Measurements from ENCODE around the gene PPP6R1. TPM values are rescaled to one million over a fixed set of nuclear protein-coding genes. Genes with fewer than 3 reads are reported as not detected.

The PPP6R1 gene
- total and polyA plus RNA-seq, 8 donors = 19.5 to 112 (median 50.8) TPM

- intact Hi-C loops (cut with DNase I; ENCODE audit: low total_unique reads) = no loop called here
- Histone ChIP-seq H3K36me3 (peaks cover 63 to 79% (median 76%) of the 10 kb centered on the region in 4 donors), H3K27ac (no peak overlapping the region), H3K4me1 (peaks cover 10 to 34% (median 33%) of the 10 kb centered on the region in 4 donors), H3K27me3 (no peaks in the 10 kb centered on the region), H3K9me3 (no peaks in the 10 kb centered on the region), H3K4me3 (no peak overlapping the region)
- DNase-seq = no peak
- WGBS, 5 donors = 93 to 100% (median 95%) methylated on average over 2 to 23 of the region's 23 CpGs
- TF ChIP-seq POLR2A (IDR thresholded peaks at IDR 0.05) = no peak
- TF ChIP-seq EP300 (IDR thresholded peaks at IDR 0.05) = no peak
- TF ChIP-seq, protein P1, sequence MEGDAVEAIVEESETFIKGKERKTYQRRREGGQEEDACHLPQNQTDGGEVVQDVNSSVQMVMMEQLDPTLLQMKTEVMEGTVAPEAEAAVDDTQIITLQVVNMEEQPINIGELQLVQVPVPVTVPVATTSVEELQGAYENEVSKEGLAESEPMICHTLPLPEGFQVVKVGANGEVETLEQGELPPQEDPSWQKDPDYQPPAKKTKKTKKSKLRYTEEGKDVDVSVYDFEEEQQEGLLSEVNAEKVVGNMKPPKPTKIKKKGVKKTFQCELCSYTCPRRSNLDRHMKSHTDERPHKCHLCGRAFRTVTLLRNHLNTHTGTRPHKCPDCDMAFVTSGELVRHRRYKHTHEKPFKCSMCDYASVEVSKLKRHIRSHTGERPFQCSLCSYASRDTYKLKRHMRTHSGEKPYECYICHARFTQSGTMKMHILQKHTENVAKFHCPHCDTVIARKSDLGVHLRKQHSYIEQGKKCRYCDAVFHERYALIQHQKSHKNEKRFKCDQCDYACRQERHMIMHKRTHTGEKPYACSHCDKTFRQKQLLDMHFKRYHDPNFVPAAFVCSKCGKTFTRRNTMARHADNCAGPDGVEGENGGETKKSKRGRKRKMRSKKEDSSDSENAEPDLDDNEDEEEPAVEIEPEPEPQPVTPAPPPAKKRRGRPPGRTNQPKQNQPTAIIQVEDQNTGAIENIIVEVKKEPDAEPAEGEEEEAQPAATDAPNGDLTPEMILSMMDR (IDR thresholded peaks at IDR 0.05) = no peak
- TF ChIP-seq POLR2AphosphoS5 (IDR thresholded peaks at IDR 0.05) = no peak
These were observed 13.4 kb downstream of the PPP6R1 start for GRCh38 chr19:55245236-55245904.

DNA sequence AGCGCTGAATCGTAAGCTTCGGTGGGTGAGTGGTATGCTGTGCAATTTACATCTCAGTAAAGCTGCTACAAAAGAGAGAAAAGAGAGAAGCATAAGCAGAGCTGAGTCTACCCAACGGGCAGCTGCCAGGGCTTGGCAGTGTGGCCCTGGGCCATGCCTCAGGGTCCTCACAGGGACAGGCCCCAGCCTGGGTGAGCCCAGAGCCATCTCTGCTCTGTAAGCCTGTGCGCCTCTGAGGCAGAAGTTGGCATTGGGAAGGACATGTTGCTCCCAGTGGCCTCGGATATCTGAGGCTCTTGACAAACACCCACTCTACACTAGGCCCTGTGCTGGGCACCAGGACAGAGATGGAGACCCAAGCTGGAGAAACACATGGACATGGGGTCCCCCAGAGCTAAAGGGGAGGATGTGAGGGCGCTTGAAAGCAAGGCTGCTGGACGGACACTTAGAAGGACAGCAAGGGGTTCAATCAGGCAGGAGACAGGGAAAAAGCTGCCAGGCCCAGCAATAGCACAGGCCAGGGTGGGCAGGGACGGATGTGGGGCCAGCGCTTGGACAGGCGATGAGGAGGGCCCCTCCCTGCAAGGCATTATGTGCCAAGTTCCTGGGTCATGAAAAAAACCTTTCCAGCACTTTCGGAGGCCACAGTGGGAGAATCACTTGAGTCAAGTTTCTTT lies 14.7 kb downstream of the PPP6R1 start:
- 87 to 91% (median 88%) methylated on average over 12 of the region's 12 CpGs for WGBS, 5 donors
- DNase-seq = no peak
- H3K36me3 ChIP-seq = peaks cover 74 to 83% (median 82%) of the 10 kb centered on the region in 4 donors

DNA sequence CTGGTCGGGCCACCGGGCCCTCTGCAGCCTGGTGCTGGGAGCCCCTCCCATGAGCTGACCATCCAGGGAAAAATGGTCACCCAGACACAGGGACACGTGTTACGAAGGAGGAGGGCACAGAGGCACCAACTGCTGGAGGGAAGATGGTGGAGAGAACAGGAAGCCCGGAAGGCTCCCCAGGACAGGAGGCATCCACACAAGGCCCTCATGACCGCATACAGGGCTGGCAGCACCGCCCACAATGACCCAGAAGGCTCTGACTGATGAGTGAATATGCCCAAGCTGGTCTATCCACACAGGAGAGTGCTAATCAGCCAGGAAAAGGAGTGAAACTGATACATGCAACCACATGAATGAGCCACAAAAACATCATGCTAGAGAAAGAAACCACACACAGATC lies 16.3 kb downstream of the PPP6R1 start:
- Histone ChIP-seq H3K36me3 (peaks cover 86 to 99% (median 99%) of the 10 kb centered on the region in 4 donors), H3K9me3 (no peaks in the 10 kb centered on the region), H3K4me3 (no peak overlapping the region), H3K27ac (no peak overlapping the region), H3K4me1 (peaks cover 0 to 7% (median 5%) of the 10 kb centered on the region in 4 donors), H3K27me3 (no peaks in the 10 kb centered on the region)
- DNase-seq = no peak
- no peak for TF ChIP-seq EP300 (IDR thresholded peaks at IDR 0.05)
- WGBS, 5 donors = 67 to 91% (median 82%) methylated on average over 7 of the region's 7 CpGs
- intact Hi-C loops (cut with DNase I; ENCODE audit: low total_unique reads) = no loop called here

More for the DNA sequence above, 14.7 kb downstream of the PPP6R1 start:
- TF ChIP-seq POLR2A (IDR thresholded peaks at IDR 0.05) (no peak), EP300 (IDR thresholded peaks at IDR 0.05) (no peak), POLR2AphosphoS5 (IDR thresholded peaks at IDR 0.05) (no peak)
- TF ChIP-seq, protein P1 (IDR thresholded peaks at IDR 0.05) = no peak
- Histone ChIP-seq H3K4me3 (no peak overlapping the region), H3K4me1 (peaks cover 7 to 23% (median 21%) of the 10 kb centered on the region in 4 donors), H3K9me3 (no peaks in the 10 kb centered on the region), H3K27me3 (no peaks in the 10 kb centered on the region), H3K27ac (no peak overlapping the region)
- intact Hi-C loops (cut with DNase I; ENCODE audit: low total_unique reads) = no loop called here

GRCh38 chr19:55241935-55242464 lies 16.8 kb downstream of the PPP6R1 start:
- Histone ChIP-seq H3K36me3 (peaks cover 92 to 100% (median 100%) of the 10 kb centered on the region in 4 donors), H3K27ac (no peak overlapping the region), H3K9me3 (no peaks in the 10 kb centered on the region), H3K27me3 (no peaks in the 10 kb centered on the region), H3K4me1 (peaks cover 0 to 1% (median under 1%) of the 10 kb centered on the region in 4 donors), H3K4me3 (no peak overlapping the region)
- WGBS, 5 donors = 88 to 95% (median 95%) methylated on average over 13 to 16 of the region's 16 CpGs
- no peak for DNase-seq
- intact Hi-C loops (cut with DNase I; ENCODE audit: low total_unique reads) = no loop called here
- TF ChIP-seq POLR2A (IDR thresholded peaks at IDR 0.05) (no peak), EP300 (IDR thresholded peaks at IDR 0.05) (no peak), POLR2AphosphoS5 (IDR thresholded peaks at IDR 0.05) (no peak)
- TF ChIP-seq, protein P1 (IDR thresholded peaks at IDR 0.05) = no peak

All from stomach (tissue), 9 donors.